Peyer's patch (tissue), 4 donors: ENCODE data around the gene ANKFN1.

Experiments used
- POLR2A ChIP-seq, 2 donors: fragments of 450-650 bp; IDR thresholded peaks; one replicate each; pipeline ENCODE4 v1.5.1; 2017; ENCODE audit warnings: antibody characterized with exemption in 2 of 2, mild to moderate bottlenecking in 2 of 2, moderate library complexity in 2 of 2
- TF ChIP-seq, protein P1 (sequence below), 6 experiments: fragments of 450-650 bp in 4 of 6; fragments of 200-600 bp in 2 of 6; sonication (generic) in 1 of 6; IDR thresholded peaks; one replicate each; pipeline ENCODE4 v1.5.1; 2017 to 2019; ENCODE audit warnings: antibody characterized with exemption in 6 of 6, mild to moderate bottlenecking in 3 of 6, moderate library complexity in 1 of 6

GRCh38 chr17:56186222-56186786, 33.0 kb downstream of the ANKFN1 start:
- TF ChIP-seq, protein P1, sequence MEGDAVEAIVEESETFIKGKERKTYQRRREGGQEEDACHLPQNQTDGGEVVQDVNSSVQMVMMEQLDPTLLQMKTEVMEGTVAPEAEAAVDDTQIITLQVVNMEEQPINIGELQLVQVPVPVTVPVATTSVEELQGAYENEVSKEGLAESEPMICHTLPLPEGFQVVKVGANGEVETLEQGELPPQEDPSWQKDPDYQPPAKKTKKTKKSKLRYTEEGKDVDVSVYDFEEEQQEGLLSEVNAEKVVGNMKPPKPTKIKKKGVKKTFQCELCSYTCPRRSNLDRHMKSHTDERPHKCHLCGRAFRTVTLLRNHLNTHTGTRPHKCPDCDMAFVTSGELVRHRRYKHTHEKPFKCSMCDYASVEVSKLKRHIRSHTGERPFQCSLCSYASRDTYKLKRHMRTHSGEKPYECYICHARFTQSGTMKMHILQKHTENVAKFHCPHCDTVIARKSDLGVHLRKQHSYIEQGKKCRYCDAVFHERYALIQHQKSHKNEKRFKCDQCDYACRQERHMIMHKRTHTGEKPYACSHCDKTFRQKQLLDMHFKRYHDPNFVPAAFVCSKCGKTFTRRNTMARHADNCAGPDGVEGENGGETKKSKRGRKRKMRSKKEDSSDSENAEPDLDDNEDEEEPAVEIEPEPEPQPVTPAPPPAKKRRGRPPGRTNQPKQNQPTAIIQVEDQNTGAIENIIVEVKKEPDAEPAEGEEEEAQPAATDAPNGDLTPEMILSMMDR (IDR thresholded peaks at IDR 0.05) = no peak
- TF ChIP-seq POLR2A (IDR thresholded peaks at IDR 0.05) = no peak
